Measurements from ENCODE around the gene TSPAN10.

DNA sequence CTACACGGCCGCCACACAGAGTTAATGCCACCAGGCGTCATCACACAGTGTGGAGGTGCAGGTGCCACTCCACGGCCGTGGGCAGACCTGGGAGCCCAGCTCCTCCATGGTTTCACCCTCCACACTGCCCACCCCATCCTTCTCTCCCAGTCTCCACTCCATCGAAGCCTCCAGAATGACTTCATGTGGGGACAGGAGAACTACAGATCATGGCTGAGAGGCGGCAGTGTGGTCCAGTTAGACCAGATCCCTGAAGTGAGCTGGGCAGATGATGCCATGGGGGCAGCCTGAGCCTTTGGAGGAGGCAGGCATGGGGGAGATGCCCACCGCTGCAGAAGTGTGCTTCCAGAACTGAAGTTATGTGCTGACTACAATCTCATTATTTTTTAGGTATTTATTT lies 46.9 kb upstream of the TSPAN10 start:
- TF ChIP-seq, protein P1, sequence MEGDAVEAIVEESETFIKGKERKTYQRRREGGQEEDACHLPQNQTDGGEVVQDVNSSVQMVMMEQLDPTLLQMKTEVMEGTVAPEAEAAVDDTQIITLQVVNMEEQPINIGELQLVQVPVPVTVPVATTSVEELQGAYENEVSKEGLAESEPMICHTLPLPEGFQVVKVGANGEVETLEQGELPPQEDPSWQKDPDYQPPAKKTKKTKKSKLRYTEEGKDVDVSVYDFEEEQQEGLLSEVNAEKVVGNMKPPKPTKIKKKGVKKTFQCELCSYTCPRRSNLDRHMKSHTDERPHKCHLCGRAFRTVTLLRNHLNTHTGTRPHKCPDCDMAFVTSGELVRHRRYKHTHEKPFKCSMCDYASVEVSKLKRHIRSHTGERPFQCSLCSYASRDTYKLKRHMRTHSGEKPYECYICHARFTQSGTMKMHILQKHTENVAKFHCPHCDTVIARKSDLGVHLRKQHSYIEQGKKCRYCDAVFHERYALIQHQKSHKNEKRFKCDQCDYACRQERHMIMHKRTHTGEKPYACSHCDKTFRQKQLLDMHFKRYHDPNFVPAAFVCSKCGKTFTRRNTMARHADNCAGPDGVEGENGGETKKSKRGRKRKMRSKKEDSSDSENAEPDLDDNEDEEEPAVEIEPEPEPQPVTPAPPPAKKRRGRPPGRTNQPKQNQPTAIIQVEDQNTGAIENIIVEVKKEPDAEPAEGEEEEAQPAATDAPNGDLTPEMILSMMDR (IDR thresholded peaks at IDR 0.05), result no peak
- no peak for TF ChIP-seq POLR2A (IDR thresholded peaks at IDR 0.05)

Measured in heart left ventricle (tissue), 13 donors.